ENCODE data around the gene METTL21A.
"Not testable (repeated sequence)": the region's sequence is repeated elsewhere in the genome, so short reads cannot be mapped to it uniquely, and the experiment has no call there.

Gene METTL21A

GRCh38 chr2:207625014-207625907, at the start of gene METTL21A:
Gene METTL21A, minus strand, starts transcription at chr2:207625394. Its CDS starts 1,019 bp downstream, at chr2:207624375.
- TF ChIP-seq GATA1 (IDR thresholded peaks at IDR 0.05; ENCODE audit: low read depth, low read length) (no peak), POLR2A (IDR thresholded peaks at IDR 0.05; ENCODE audit: low read length) (peak; percentile 92)
- peak; percentile 95 to 96 for DNase-seq

- no peak for DNase-seq
- no peak for TF ChIP-seq POLR2A (IDR thresholded peaks at IDR 0.05; ENCODE audit: low read length)
- TF ChIP-seq GATA1 (IDR thresholded peaks at IDR 0.05; ENCODE audit: low read depth, low read length): no peak
These were observed 49.6 kb upstream of the METTL21A start for GRCh38 chr2:207674826-207675225.

GRCh38 chr2:207674266-207674774, 49.1 kb upstream of the METTL21A start:
- TF ChIP-seq POLR2A (IDR thresholded peaks at IDR 0.05; ENCODE audit: low read length): no peak
- no peak for TF ChIP-seq GATA1 (IDR thresholded peaks at IDR 0.05; ENCODE audit: low read depth, low read length)
- DNase-seq: no peak

GRCh38 chr2:207673431-207673830, 48.2 kb upstream of the METTL21A start:
- TF ChIP-seq POLR2A (IDR thresholded peaks at IDR 0.05; ENCODE audit: low read length) (no peak), GATA1 (IDR thresholded peaks at IDR 0.05; ENCODE audit: low read depth, low read length) (no peak)
- no peak for DNase-seq

- DNase-seq: no peak
- TF ChIP-seq GATA1 (IDR thresholded peaks at IDR 0.05; ENCODE audit: low read depth, low read length) (no peak), POLR2A (IDR thresholded peaks at IDR 0.05; ENCODE audit: low read length) (no peak)
These were observed 45.7 kb upstream of the METTL21A start for GRCh38 chr2:207670887-207671286.

GRCh38 chr2:207663870-207664545, 38.8 kb upstream of the METTL21A start:
- DNase-seq: no peak
- TF ChIP-seq GATA1 (IDR thresholded peaks at IDR 0.05; ENCODE audit: low read depth, low read length) (no peak), POLR2A (IDR thresholded peaks at IDR 0.05; ENCODE audit: low read length) (no peak)

- DNase-seq: no peak
These were observed 37.0 kb upstream of the METTL21A start for GRCh38 chr2:207662203-207662602.

GRCh38 chr2:207660994-207661393, 35.8 kb upstream of the METTL21A start:
- no peak for DNase-seq
- TF ChIP-seq POLR2A (IDR thresholded peaks at IDR 0.05; ENCODE audit: low read length) (no peak), GATA1 (IDR thresholded peaks at IDR 0.05; ENCODE audit: low read depth, low read length) (no peak)

More at GRCh38 chr2:207662203-207662602, 37.0 kb upstream of the METTL21A start:
- no peak for TF ChIP-seq GATA1 (IDR thresholded peaks at IDR 0.05; ENCODE audit: low read depth, low read length)
- TF ChIP-seq POLR2A (IDR thresholded peaks at IDR 0.05; ENCODE audit: low read length): no peak

GRCh38 chr2:207658156-207658555, 33.0 kb upstream of the METTL21A start:
- no peak for DNase-seq
- TF ChIP-seq GATA1 (IDR thresholded peaks at IDR 0.05; ENCODE audit: low read depth, low read length) (no peak), POLR2A (IDR thresholded peaks at IDR 0.05; ENCODE audit: low read length) (no peak)

GRCh38 chr2:207655000-207655399, 29.8 kb upstream of the METTL21A start:
- DNase-seq: no peak
- TF ChIP-seq GATA1 (IDR thresholded peaks at IDR 0.05; ENCODE audit: low read depth, low read length) (no peak), POLR2A (IDR thresholded peaks at IDR 0.05; ENCODE audit: low read length) (no peak)

GRCh38 chr2:207646582-207646981, 21.4 kb upstream of the METTL21A start:
- not testable (repeated sequence) for DNase-seq

- TF ChIP-seq POLR2A (IDR thresholded peaks at IDR 0.05; ENCODE audit: low read length) (no peak), GATA1 (IDR thresholded peaks at IDR 0.05; ENCODE audit: low read depth, low read length) (no peak)
- DNase-seq: no peak
These were observed 18.7 kb upstream of the METTL21A start for GRCh38 chr2:207643892-207644291.

- DNase-seq: no peak
- no peak for TF ChIP-seq POLR2A (IDR thresholded peaks at IDR 0.05; ENCODE audit: low read length)
- no peak for TF ChIP-seq GATA1 (IDR thresholded peaks at IDR 0.05; ENCODE audit: low read depth, low read length)
These were observed 15.5 kb upstream of the METTL21A start for GRCh38 chr2:207640661-207641060.

- TF ChIP-seq GATA1 (IDR thresholded peaks at IDR 0.05; ENCODE audit: low read depth, low read length) (no peak), POLR2A (IDR thresholded peaks at IDR 0.05; ENCODE audit: low read length) (no peak)
- no peak for DNase-seq
These were observed 15.0 kb upstream of the METTL21A start for GRCh38 chr2:207640160-207640559.

GRCh38 chr2:207639288-207639687, 14.1 kb upstream of the METTL21A start:
- DNase-seq: not testable (repeated sequence)

All from erythroblast (primary cell).